ENCODE data around the gene LRRC10B.

GRCh38 chr11:61484541-61484940 is 24.0 kb upstream of the LRRC10B start:
- no peak for TF ChIP-seq CTCF (IDR thresholded peaks at IDR 0.05)
- TF ChIP-seq POLR2AphosphoS5 (IDR thresholded peaks at IDR 0.05), result no peak

Data from stomach (tissue), 4 donors.